Activated CD8-positive, alpha-beta T cell treated with anti-CD3 and anti-CD28 coated beads for 36 hours (primary cell): ENCODE measurements around the gene ABCC3. TPM values are rescaled to one million over a fixed set of nuclear protein-coding genes. Genes with fewer than 3 reads are reported as not detected.

Experiments
- ATAC-seq: fragments of 200-7000 bp; cut with Tn5 transposase; one replicate; pipeline ENCODE4 v1.10.0; 2021; ENCODE audit warnings: mild to moderate bottlenecking, moderate library complexity
- CTCF ChIA-PET: fragments of 350-600 bp; sonication (Branson Sonifier 250); formaldehyde crosslinking; loops from one replicate; lab custom pipeline; 2021; ENCODE audit warnings: antibody characterized with exemption; lab: Charles Lee
- POLR2A ChIA-PET: fragments of 350-600 bp; sonication (Branson Sonifier 250); formaldehyde crosslinking; loops from one replicate; lab custom pipeline; 2021; ENCODE audit warnings: antibody characterized with exemption; lab: Charles Lee
- DNase-seq: peaks from one replicate; pipeline ENCODE4 v3.0.0-alpha.2; 2020
- H3K27ac Mint-ChIP-seq: one replicate; pipeline ENCODE4 v1.8.0; 2021; ENCODE audit warnings: mild to moderate bottlenecking, mixed read lengths
- H3K27me3 Mint-ChIP-seq: one replicate; pipeline ENCODE4 v1.8.0; 2021; ENCODE audit warnings: mixed read lengths
- H3K36me3 Mint-ChIP-seq: one replicate; pipeline ENCODE4 v1.8.0; 2021; ENCODE audit warnings: low read depth, mixed read lengths
- H3K4me1 Mint-ChIP-seq: one replicate; pipeline ENCODE4 v1.8.0; 2021; ENCODE audit warnings: low read depth, mixed read lengths
- H3K4me3 Mint-ChIP-seq: one replicate; pipeline ENCODE4 v1.8.0; 2021; ENCODE audit warnings: mild to moderate bottlenecking, moderate library complexity, mixed read lengths
- H3K9me3 Mint-ChIP-seq: one replicate; pipeline ENCODE4 v1.8.0; 2021; ENCODE audit warnings: mixed read lengths
- CTCF ChIP-seq: fragments of 200-600 bp; IDR thresholded peaks from one replicate; pipeline ENCODE4 v1.8.0; 2022; ENCODE audit warnings: antibody characterized with exemption, mild to moderate bottlenecking
- intact Hi-C: fragments of 100-400 bp; cut with micrococcal nuclease; formaldehyde crosslinking; loops from one replicate; pipeline ENCODE4 v1.10.0; 2022
- total RNA-seq, 2 experiments: library from RNA; stranded (reverse); gene quantifications; one replicate each; pipeline ENCODE4 v1.2.3, GENCODE V29; 2021

ABCC3 gene
- total RNA-seq, 2 experiments from 2014 or later, result not detected

DNA sequence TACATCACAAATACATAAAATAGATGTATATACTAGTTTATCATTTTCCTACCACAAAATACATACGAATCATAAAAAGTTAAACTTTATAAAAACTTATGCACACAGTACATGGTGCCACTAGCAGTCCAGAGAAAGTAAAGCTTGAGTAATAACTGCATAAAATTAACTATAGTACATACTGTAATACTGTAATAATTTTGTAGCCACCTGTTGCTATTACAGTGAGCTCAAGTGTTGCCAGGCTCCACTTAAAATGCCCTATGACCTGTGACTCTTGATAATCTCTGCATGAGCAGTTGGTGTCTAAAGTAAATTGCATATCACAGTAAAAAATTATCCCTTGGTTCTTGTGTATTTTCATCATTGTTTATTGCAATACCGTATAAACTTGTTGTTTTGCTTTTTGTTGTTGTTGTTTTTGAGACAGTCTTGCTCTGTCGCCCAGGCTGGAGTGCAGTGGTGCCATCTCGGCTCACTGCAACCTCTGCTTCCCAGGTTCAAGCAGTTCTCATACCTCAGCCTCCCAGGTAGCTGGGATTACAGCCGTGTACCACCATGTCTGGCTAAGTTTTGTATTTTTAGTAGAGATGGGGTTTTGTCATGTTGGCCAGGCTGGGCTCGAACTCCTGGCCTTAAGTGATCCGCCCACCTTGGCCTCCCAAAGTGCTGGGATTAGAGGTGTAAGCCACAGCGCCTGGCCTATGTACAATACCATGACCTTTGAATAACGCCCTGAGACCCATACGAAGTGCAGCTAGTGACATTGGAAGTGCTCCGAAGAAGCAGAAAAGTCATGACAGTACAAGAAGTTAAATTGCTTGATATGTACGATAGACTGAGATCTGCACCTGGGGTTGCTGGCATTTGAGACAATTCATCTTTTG lies 91.3 kb downstream of the ABCC3 start:
- no peak for ATAC-seq
- DNase-seq, result no peak
- CTCF ChIA-PET, result interaction anchor here (1.0 kb wide), 1 partner anchor 21 kb away, joined by 3 read pairs; no protein-coding TSS in a partner anchor
- POLR2A ChIA-PET, result interaction anchor here (0.7 to 2.3 kb wide), 4 partner anchors 12 to 293 kb away, joined by 3 to 9 read pairs (median 6); partner anchors contain the start of gene ANKRD40
- peaks cover 23% of the 10 kb centered on the region for H3K36me3 Mint-ChIP-seq
- H3K9me3 Mint-ChIP-seq, result no peaks in the 10 kb centered on the region
- H3K27me3 Mint-ChIP-seq, result no peaks in the 10 kb centered on the region
- H3K4me1 Mint-ChIP-seq, result peaks cover 52% of the 10 kb centered on the region
- intact Hi-C loops, result no loop called here
- no peak overlapping the region for H3K27ac Mint-ChIP-seq
- H3K4me3 Mint-ChIP-seq, result no peak overlapping the region
- no peak for TF ChIP-seq CTCF

GRCh38 chr17:50728112-50728429 lies 93.4 kb downstream of the ABCC3 start:
- CTCF ChIA-PET, result interaction anchor here (0.7 kb wide), 1 partner anchor 155 kb away, joined by 3 read pairs; no protein-coding TSS in a partner anchor
- intact Hi-C loops, result no loop called here

GRCh38 chr17:50728881-50729765 lies 94.4 kb downstream of the ABCC3 start:
- no peaks in the 10 kb centered on the region for H3K27me3 Mint-ChIP-seq
- no peak for ATAC-seq

More at GRCh38 chr17:50728112-50728429, 93.4 kb downstream of the ABCC3 start:
- H3K4me1 Mint-ChIP-seq, result peaks cover 60% of the 10 kb centered on the region
- no peak for ATAC-seq
- DNase-seq, result no peak
- H3K27me3 Mint-ChIP-seq, result no peaks in the 10 kb centered on the region
- H3K27ac Mint-ChIP-seq, result peak overlapping the region; percentile 63
- H3K4me3 Mint-ChIP-seq, result no peak overlapping the region
- no peak for TF ChIP-seq CTCF
- peaks cover 15% of the 10 kb centered on the region for H3K36me3 Mint-ChIP-seq
- POLR2A ChIA-PET, result interaction anchor here (0.9 to 1.6 kb wide), 2 partner anchors 14 to 20 kb away, joined by 3 to 6 read pairs; no protein-coding TSS in a partner anchor
- H3K9me3 Mint-ChIP-seq, result no peaks in the 10 kb centered on the region

More at GRCh38 chr17:50728881-50729765, 94.4 kb downstream of the ABCC3 start:
- Mint-ChIP-seq H3K36me3 (peaks cover 11% of the 10 kb centered on the region), H3K9me3 (no peaks in the 10 kb centered on the region), H3K27ac (peak overlapping the region; percentile 69), H3K4me1 (peaks cover 52% of the 10 kb centered on the region), H3K4me3 (no peak overlapping the region)
- intact Hi-C loops, result no loop called here
- no peak for TF ChIP-seq CTCF
- DNase-seq, result no peak
- ChIA-PET CTCF (no interaction called here), POLR2A (interaction anchor here (0.9 to 1.1 kb wide), 3 partner anchors 10 to 23 kb away, joined by 3 read pairs; no protein-coding TSS in a partner anchor)
